ENCODE measurements around the gene CNST.

The CNST gene

GRCh38 chr1:246571953-246572352 lies 5.7 kb downstream of the CNST start:
- TF ChIP-seq CTCF (IDR thresholded peaks at IDR 0.05; ENCODE audit: low read depth, low read length): no peak
- no peaks in the 10 kb centered on the region for H3K27me3 ChIP-seq
- DNase-seq: no peak
- H3K4me1 ChIP-seq: no peaks in the 10 kb centered on the region
- no peaks in the 10 kb centered on the region; the same call in 1 of the 2 replicates for H3K36me3 ChIP-seq
- H3K9me3 ChIP-seq: no peaks in the 10 kb centered on the region
- H3K4me3 ChIP-seq (ENCODE audit: low read depth, low read length): no peak overlapping the region

- DNase-seq: no peak
- H3K4me3 ChIP-seq (ENCODE audit: low read depth, low read length): no peak overlapping the region
- no peaks in the 10 kb centered on the region; the same call in 1 of the 2 replicates for H3K36me3 ChIP-seq
These were observed 6.5 kb downstream of the CNST start for GRCh38 chr1:246572785-246573184.

GRCh38 chr1:246573491-246573890 lies 7.2 kb downstream of the CNST start:
- no peak overlapping the region for H3K4me3 ChIP-seq (ENCODE audit: low read depth, low read length)
- H3K9me3 ChIP-seq: no peaks in the 10 kb centered on the region
- H3K4me1 ChIP-seq: no peaks in the 10 kb centered on the region
- no peak for DNase-seq
- no peaks in the 10 kb centered on the region for H3K27me3 ChIP-seq
- no peaks in the 10 kb centered on the region; the same call in 1 of the 2 replicates for H3K36me3 ChIP-seq
- TF ChIP-seq CTCF (IDR thresholded peaks at IDR 0.05; ENCODE audit: low read depth, low read length): no peak

More at GRCh38 chr1:246572785-246573184, 6.5 kb downstream of the CNST start:
- no peaks in the 10 kb centered on the region for H3K4me1 ChIP-seq
- no peak for TF ChIP-seq CTCF (IDR thresholded peaks at IDR 0.05; ENCODE audit: low read depth, low read length)
- no peaks in the 10 kb centered on the region for H3K9me3 ChIP-seq
- no peaks in the 10 kb centered on the region for H3K27me3 ChIP-seq

- TF ChIP-seq CTCF (IDR thresholded peaks at IDR 0.05; ENCODE audit: low read depth, low read length): no peak
- no peak overlapping the region for H3K4me3 ChIP-seq (ENCODE audit: low read depth, low read length)
- H3K27me3 ChIP-seq: no peaks in the 10 kb centered on the region
- H3K4me1 ChIP-seq: no peaks in the 10 kb centered on the region
- no peaks in the 10 kb centered on the region for H3K36me3 ChIP-seq
- no peak for DNase-seq
- no peaks in the 10 kb centered on the region for H3K9me3 ChIP-seq
These were observed 10.4 kb downstream of the CNST start for GRCh38 chr1:246576709-246577032.

GRCh38 chr1:246577082-246577719 lies 10.9 kb downstream of the CNST start:
- H3K27me3 ChIP-seq: no peaks in the 10 kb centered on the region
- TF ChIP-seq CTCF (IDR thresholded peaks at IDR 0.05; ENCODE audit: low read depth, low read length): no peak
- DNase-seq: no peak
- H3K4me1 ChIP-seq: no peaks in the 10 kb centered on the region
- no peaks in the 10 kb centered on the region for H3K36me3 ChIP-seq
- no peak overlapping the region for H3K4me3 ChIP-seq (ENCODE audit: low read depth, low read length)
- H3K9me3 ChIP-seq: no peaks in the 10 kb centered on the region

GRCh38 chr1:246577720-246578106 lies 11.5 kb downstream of the CNST start:
- no peak for DNase-seq
- TF ChIP-seq CTCF (IDR thresholded peaks at IDR 0.05; ENCODE audit: low read depth, low read length): no peak
- no peak overlapping the region for H3K4me3 ChIP-seq (ENCODE audit: low read depth, low read length)
- H3K36me3 ChIP-seq: no peaks in the 10 kb centered on the region; the same call in 1 of the 2 replicates
- H3K9me3 ChIP-seq: no peaks in the 10 kb centered on the region
- H3K4me1 ChIP-seq: no peaks in the 10 kb centered on the region
- H3K27me3 ChIP-seq: no peaks in the 10 kb centered on the region
